Measurements from ENCODE around the gene EXOC2.
"Not testable (repeated sequence)": the region's sequence is repeated elsewhere in the genome, so short reads cannot be mapped to it uniquely, and the experiment has no call there.

The EXOC2 gene

DNA sequence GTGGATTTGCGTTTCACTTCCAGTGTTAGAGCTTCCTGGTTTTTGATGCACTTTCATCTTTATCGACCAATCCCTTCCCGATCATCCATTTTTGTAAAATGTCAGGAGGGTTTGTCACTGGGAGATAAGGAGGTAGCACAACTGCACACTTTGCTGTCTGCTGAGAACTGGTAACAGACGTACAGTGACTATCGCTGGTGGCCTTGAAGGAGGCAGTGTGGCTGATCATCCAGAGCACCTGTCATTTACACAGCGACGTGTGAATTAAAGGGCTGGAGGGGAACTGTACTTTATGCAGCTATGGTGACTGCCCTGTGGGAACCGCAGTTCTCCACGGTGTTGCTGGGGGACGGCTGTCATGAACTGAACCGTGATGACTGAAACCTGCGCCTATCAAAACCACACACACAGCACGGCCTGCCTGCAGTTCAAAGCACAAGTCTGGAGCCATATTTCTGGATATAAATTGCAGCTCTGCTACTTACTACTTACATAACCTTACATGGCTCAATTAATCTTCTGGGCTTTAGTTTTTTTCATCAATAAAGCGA, 86.0 kb downstream of the EXOC2 start:
- no peak overlapping the region for H3K27ac ChIP-seq
- TF ChIP-seq, protein P1, sequence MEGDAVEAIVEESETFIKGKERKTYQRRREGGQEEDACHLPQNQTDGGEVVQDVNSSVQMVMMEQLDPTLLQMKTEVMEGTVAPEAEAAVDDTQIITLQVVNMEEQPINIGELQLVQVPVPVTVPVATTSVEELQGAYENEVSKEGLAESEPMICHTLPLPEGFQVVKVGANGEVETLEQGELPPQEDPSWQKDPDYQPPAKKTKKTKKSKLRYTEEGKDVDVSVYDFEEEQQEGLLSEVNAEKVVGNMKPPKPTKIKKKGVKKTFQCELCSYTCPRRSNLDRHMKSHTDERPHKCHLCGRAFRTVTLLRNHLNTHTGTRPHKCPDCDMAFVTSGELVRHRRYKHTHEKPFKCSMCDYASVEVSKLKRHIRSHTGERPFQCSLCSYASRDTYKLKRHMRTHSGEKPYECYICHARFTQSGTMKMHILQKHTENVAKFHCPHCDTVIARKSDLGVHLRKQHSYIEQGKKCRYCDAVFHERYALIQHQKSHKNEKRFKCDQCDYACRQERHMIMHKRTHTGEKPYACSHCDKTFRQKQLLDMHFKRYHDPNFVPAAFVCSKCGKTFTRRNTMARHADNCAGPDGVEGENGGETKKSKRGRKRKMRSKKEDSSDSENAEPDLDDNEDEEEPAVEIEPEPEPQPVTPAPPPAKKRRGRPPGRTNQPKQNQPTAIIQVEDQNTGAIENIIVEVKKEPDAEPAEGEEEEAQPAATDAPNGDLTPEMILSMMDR (conservative IDR thresholded peaks at IDR 0.05), result no peak
- no peak for TF ChIP-seq ZFX (IDR thresholded peaks at IDR 0.05)

DNA sequence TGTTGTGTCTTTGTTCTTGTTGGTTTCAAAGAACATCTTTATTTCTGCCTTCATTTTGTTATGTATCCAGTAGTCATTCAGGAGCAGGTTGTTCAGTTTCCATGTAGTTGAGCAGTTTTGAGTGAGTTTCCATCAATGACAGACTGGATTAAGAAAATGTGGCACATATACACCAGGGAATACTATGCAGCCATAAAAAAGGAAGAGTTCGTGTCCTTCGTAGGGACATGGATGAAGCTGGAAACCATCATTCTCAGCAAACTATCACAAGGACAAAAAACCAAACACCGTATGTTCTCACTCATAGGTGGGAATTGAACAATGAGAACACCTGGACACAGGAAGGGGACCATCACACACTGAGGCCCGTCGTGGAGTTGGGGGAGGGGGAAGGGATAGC, 87.0 kb downstream of the EXOC2 start:
- H3K27ac ChIP-seq, result not testable (repeated sequence)

DNA sequence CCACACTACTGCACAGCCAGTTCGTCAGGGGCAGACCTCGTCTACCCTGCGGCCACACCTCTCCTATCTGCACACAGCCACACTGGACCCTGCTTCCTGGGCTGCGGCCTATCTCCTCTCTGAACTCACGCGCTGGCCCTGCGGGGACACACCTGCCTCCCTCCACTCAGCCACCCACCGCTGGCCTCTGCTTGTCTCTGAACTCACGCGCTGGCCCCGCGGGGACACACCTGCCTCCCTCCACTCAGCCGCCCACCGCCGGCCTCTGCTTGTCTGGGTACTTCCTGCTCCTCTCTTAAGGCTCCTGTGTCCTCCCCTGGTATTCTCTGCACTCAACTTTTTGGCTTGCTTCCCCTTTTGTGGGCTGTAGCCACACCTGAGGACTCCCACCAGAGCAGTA, 88.4 kb downstream of the EXOC2 start:
- TF ChIP-seq ZFX (IDR thresholded peaks at IDR 0.05), result no peak
- TF ChIP-seq, protein P1 (conservative IDR thresholded peaks at IDR 0.05), result no peak
- no peak overlapping the region for H3K27ac ChIP-seq

DNA sequence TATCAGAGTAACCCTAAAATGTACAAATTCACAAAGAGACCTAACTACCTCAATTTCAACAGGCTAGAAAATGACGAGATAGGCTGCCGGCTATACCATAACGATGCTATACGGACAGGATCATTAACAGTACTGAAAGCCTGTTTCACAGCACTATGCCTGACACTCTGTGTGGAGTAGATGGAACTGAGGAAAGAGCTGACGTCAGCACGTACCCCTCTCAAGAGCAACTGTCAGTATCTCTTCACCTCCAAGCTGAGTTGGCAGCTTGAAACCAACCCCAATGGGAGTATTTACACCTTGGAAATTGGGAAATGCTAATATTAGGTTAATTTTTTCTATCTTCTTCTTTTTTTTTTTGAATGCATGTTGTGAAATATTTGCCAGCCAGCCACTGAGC, 89.7 kb downstream of the EXOC2 start:
- H3K27ac ChIP-seq, result no peak overlapping the region
- TF ChIP-seq, protein P1 (conservative IDR thresholded peaks at IDR 0.05), result no peak
- TF ChIP-seq ZFX (IDR thresholded peaks at IDR 0.05), result no peak

DNA sequence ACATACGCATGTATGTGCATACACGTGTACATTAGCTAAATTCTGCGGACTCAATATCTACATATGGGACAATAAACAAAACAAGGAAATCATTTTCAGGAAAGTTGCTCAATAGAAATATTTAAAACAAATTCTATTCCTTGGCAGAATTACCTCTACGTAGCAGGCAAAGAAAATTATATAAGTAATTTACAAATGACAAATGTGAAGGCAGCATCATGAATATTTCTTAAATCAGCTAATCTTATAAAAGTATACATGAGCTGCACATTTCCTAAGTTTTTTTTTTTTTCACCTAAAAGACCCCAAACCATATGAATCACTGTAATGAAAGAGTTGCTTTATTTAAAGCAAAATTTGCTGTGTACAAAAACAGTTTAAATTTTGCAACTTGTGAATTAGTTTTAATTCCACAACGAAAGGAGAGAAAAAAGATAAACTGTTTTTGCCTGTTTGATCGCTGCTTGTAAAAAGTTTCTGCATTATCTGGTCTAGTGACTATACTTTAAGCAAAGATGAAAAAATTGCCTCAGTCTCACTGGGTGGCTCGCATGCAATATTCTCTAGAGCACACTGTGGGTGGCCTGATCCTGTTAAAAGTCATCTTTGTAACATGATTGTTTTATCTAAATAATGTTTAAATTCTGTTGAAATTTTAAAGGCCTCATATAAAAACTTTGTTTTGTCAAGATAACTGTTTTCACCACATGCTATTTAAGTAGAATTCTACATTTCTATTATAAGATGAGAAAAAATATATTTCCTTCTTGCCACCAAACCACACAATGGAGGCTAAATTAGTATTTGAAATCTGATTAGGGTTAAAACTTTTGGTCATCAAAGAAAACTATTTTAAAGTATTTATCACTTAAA, 93.1 kb downstream of the EXOC2 start:
- TF ChIP-seq, protein P1 (conservative IDR thresholded peaks at IDR 0.05), result no peak
- TF ChIP-seq ZFX (IDR thresholded peaks at IDR 0.05), result no peak
- H3K27ac ChIP-seq, result no peak overlapping the region

DNA sequence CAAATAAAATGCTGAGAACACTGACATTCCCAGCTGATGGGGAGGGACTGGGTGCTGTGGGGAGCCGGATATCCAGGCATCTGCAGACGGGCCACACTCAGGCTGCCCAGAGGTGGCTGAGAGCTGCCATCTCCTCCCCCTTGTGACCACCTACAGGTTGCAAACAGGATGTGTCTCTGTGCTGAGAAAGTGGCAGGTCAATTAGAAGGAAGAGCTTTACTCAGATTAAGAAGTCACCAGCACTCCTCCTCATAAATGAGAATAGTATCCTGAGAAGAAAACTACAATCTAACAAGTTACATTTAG, 99.1 kb downstream of the EXOC2 start:
- no peak overlapping the region for H3K27ac ChIP-seq
- no peak for TF ChIP-seq ZFX (IDR thresholded peaks at IDR 0.05)
- TF ChIP-seq, protein P1 (conservative IDR thresholded peaks at IDR 0.05), result no peak

DNA sequence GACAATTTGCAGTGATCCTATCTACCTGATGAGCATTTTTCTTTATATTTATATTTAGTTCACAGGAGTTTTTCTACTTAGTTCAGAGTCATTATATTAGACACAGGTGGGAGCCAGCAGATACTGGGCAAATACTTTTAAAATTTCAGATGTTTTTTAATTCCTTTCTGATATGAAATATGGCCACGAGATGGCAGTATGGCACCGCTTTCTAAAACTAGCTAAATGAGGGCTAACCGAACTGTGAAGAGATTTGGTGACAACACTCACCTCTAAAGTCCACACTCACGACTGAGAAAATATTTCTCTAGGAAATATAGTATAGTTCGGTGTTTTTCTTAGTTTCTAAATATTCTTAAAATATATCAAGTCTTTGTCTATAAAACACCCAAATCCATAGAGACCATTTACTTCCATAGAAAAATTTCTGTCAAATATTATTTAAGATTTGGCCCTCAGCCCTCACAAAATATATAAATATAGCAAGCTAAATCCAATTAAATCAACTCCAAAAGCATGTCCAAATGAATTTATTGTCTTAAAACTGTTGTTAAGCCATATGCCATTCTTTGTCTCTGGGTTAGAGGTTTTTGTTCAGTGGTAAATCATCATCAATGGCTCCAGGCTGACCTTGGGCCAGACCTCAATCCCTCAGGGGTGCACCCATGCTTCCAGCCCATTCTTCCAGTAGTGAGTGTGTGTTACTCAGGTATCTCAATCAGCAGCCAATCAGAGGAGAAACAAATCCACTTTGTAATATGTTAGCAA, 99.6 kb downstream of the EXOC2 start:
- H3K27ac ChIP-seq, result no peak overlapping the region
- no peak for TF ChIP-seq ZFX (IDR thresholded peaks at IDR 0.05)
- TF ChIP-seq, protein P1 (conservative IDR thresholded peaks at IDR 0.05), result peak; percentile 81

Data from C4-2B (cell line).